NCI-H226 (cell line): Measurements from ENCODE around the gene GPATCH4.
"Not testable (repeated sequence)": the region's sequence is repeated elsewhere in the genome, so short reads cannot be mapped to it uniquely, and the experiment has no call there.

Source experiments
- DNase-seq: peaks from one replicate; pipeline ENCODE4 v3.0.0-alpha.2; 2015

The GPATCH4 gene

DNA sequence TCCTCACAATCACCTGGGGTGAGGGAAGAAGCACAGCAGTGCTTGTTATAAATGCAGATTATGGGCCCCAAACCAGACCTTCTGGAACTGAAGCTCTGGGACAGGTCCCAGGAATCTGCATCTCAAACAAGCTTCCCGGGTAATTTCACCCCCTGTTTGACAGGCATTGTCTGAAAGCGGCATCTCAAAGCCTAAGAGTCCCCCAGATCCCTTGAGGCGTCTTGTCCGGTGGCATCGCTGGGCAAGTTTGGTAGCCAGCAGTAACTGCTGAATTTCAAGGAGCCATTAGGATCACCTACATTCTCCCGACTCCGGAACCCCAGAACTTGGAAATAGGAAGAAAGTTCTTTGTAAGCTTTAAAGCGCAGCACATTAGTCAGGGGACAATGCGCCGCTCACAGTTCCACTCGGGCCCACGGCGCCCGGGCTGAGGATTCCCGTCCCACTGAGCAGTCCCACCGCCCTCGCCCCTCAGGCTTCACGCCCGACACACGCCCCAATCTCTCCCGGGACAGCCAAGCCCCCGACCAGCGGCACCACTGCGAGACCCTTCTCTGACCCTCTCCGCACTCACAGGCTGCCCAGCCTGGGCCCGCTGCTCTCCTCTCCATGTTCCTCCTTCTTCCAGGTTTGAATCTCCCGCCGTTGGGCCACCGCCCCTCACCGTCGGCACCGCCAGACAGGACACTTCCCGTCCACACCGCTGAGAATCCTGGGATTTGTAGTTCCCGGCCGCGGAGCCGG lies 29.2 kb downstream of the GPATCH4 start, which contains the start of gene IQGAP3:
IQGAP3 (minus strand) TSS at position 647 of the 744 bp plus-strand sequence; CDS start at position 611, 36 bp downstream.
- peak; percentile 84 for DNase-seq

DNA sequence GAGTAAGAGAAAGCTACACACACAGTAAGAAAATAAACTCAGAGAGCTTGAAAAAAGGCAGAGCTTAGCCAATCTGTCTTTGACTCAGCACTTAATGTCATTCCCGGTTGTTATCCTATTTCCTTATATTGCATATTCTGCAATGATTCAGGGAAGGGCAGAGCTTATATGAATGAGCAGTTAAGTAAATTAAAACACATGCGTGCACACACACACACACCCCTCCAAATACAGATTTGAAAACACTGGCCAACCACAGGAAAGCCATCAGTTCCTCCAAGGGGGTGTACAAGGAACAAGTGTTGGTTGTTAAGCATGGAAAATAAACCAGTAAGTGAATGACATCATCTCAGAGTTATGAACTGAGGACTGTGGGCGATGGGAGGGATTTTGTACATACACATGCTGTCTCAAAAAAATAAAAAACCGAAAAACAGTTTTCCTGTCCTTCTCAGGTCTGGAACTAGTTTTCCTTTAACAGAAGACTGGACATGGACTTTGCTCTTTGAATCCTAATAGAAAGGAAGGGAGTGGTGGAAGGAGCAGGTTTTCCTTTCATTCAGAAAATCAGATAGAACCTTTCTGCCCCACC lies 29.9 kb downstream of the GPATCH4 start:
- DNase-seq, result peak; percentile 66

DNA sequence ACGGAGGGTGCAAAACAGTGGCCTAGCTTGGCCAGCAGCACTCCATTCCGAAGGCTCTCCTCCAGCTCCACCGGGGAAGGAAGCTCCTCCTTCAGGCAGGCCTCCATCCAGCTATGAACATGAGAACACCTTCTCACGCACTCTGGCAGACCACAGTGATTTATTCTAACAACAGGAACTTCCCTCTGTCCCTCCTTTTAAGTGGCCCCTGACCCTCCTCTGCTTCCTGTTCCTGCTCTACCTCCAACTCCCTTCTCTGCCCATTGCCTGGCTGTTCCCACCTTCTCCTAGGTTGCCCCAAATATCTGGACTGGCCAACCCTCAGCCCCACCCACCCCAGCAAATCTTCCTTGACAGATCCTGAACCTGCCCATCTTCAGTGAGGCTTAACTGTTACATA lies 34.8 kb downstream of the GPATCH4 start:
- no peak for DNase-seq

DNA sequence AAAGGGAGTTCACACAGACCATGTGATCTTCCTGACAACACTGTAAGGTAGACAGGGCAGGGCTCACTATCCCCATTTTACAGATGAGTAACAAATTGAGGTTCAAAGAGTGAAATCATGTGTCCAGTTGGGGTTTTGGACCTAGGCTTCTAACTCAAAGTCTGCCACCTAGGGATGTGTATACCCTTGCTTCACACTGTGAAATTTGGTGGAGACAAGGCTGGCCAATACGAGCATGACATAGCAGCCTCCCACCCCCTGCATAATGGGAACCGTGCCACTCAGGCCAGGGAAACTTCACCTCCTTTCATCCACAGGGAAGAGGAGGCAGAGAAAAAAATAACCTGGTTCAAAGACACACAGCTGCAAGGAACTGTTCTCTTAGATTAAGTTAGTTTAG lies 35.8 kb downstream of the GPATCH4 start:
- no peak for DNase-seq

DNA sequence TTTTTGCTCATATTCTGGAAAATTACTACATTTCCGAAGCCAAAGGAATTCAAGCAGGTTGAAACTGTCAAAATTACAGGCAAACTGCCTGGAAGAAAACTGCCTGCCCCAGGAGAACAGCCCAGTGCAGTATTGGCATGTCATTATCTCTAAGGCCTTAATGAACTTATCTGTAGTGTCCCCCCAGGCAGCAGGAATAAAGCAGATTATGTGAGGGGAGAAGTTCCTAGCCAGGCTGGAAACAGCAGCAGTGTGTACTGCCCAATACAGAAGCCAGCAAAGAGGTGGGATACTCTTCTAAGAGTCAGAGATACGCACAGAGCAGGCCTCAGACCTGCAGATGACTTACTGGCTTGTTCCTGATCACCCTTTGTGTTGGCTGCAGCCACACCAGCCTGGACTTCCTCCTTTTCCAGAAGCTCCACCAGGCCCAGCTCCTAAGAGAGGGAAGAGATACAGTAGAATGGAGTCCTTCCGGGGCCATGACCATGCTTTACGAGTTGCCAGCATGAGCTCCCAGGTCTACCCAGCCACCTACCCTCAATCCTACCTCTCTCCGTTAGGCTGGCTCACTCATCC lies 40.6 kb downstream of the GPATCH4 start:
- DNase-seq, result no peak

DNA sequence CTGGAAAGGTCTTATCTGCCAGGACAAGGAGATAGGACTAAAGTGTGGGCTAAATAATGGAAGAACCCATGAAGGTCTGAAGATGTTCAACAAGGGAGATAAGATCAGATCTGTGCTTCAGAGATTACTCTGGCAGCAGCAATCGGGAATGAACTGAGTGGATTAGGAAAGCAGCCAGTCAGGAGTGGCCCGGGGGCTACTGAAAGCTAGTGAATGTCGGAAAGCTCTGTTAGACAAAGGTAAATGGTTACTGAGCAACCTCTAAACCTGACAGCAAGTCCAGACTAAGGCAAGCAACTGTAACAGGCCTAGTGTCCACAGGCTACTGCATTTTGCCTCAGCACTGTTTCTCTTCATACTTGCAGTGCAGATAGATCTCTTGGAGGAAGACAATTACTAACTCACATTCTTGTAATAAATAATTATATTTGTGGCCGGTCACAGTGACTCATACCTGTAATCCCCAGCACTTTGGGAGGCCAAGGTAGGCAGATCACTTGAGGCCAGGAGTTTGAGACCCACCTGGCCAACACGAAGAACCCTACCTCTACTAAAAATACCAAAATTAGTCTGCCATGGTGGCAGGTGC lies 41.4 kb downstream of the GPATCH4 start:
- no peak for DNase-seq

DNA sequence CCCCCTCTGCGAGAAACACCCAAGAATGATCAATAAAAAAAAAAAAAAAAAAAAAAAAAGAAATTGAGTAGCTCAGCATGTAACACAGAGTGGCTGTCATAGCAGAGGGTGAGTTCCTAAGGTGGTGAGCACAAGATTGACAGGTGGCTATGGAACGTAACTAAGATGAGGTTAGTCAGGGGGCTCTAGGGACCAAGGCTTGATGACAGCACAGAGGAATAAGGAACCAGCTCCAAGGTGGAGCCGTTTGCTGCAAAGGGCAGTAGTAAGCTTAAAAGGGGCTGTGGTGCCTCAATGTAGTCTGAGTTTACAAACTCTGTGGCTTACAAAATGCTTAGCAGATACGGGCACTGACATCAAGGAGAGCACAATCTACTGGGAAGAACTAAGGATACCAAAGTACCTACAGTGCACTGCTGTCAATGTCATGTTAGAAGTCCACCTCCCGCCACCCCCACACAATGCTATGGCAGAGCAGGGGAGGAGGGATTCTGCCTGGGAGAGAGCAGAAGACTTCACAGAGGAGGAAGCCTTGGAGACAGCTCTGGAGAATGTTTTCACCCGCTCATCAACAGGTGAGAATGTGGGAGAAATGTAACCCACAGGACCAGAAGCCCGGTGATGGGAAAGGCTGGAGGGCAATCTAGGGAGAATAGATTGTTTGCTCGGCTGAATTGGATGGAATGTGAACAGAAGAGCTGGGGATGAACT lies 42.0 kb downstream of the GPATCH4 start:
- DNase-seq, result no peak

DNA sequence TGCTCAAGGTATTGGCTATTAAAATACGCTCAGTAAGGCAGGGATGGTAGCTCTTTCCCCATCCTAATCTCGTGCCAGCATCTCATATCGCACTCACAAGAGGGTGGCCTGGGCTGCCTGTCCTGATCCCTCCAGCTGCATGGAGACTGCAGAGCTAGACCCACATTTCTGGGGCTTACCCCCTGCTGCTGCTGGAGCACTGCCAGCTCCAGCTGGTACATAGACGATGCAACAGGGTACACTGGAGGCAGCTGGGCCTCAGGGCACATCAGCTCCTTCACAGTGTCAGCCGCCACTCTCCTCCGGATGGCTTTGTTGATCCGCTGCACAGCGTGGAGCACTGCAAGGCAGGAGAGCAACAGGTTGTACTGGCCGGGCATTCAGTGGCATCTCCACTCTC lies 44.9 kb downstream of the GPATCH4 start:
- no peak for DNase-seq

DNA sequence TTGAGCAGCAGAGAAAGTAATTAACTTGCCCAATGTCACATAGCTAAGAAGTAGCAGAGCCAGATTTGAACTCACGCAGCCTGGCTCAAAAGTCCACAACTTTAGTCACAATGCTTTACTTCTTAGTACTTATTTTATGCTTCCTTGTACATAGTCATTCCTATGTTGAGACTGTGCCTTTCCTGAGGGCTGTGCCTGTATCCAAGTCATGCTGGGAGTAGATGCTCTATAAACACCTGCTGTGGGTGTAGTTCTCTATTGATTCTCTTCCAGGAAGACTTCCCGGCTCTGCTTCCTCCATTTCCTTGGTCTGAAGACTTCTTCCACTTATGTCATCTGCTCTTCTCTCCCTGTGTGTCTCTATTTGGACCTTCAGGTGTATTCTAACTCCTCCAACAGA lies 45.6 kb downstream of the GPATCH4 start:
- no peak for DNase-seq

DNA sequence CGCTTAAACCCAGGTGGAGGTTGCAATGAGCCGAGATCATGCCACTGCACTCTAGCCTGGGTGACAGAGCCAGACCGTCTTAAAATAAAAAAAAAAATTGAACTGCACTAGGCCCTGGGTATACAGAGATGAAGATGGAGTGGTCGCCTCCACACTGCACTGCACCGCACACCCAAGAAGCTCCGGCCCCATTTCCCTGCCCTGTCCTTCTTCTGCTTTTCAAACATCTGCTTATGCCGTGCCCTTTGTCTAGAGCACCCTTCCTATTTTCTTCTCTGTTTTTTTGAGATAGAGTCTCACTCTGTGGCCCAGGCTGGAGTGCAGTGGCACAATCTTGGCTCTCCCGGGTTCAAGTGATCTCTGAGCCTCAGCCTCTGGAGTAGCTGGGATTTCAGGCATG lies 46.3 kb downstream of the GPATCH4 start:
- DNase-seq, result no peak

DNA sequence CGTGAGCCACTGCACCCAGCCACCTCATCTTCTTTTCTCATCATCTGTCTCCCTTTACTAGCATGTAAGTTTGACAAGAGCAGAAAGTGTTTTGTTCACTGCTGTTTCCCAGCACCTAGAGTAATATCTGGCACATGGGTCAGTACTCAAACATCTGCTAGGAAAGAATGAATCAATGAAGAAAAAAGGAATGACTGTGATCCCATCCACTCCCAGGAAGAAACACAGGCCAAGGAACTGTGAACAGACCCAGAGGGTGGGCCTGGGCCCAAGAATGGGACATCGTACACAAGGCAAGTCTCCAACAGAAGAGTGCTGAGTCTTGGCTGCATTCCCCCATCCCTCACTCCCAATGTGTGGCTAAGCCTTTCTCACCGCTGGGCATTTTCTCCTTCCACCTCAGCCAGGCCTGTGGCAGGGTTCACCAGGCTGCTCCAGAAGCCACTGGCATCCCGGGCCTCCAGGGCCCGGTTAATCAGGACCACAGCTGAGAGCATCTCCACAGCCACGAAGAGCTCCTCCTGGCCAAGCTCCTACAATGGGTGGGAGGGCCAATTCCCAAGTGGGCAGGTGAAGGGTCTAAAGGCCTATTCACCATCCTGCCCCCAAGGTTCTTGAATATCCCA lies 47.3 kb downstream of the GPATCH4 start:
- no peak for DNase-seq

DNA sequence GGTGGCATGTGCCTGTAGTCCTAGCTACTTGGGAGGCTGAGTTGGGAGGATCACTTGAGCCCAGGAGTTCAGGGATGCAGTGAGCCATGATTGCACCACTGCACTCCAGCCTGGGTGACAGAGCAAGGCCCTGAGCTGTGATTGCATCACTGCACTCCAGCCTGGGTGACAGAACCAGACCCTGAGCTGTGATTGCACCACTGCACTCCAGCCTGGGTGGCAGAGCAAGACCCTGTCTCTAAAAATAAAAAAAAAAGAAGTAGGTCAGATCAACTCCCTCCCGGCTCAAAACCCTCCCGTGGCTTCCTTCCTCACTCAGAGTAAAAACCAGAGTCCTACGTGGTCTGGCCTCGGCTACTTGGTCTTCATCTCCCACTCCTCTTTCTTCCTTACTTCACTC lies 48.3 kb downstream of the GPATCH4 start:
- DNase-seq, result not testable (repeated sequence)

DNA sequence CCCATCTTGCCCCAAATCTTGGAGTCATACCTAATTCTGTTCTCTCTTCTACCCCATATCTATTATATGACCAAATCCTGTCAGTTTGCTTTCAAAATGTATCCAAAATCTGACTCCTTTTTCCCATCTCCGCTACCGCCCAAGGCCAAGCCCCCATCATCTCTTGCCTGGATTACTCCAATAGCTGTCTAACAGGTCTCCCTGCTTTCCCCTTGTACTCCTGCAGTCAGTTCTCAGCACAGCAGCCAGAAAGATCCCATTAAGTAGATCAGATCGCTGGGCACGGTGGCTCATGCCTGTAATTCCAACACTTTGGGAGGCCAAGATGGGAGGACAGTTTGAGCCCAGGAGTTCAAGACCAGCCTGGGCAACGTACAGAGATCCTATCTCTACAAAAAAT lies 48.8 kb downstream of the GPATCH4 start:
- no peak for DNase-seq

DNA sequence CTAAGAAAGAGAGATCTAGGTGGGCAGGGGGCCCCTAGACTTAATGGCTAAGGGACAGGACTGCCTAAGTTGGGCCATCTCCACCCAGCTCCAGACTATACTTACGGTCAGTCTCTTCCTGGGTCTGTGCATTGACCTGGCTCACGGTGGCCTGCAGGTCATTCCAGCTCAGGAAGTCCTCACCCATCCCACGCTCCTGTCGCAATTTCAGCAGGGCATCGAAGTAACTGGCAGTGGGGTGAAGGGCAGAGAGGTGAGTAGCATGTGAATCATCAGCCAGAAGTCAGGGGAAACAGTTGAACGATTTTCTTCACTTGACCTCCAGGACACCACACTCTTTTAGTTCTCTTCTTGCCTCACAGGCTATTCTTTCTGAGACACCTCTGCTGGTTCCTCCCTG lies 49.4 kb downstream of the GPATCH4 start:
- DNase-seq, result peak; percentile 12

DNA sequence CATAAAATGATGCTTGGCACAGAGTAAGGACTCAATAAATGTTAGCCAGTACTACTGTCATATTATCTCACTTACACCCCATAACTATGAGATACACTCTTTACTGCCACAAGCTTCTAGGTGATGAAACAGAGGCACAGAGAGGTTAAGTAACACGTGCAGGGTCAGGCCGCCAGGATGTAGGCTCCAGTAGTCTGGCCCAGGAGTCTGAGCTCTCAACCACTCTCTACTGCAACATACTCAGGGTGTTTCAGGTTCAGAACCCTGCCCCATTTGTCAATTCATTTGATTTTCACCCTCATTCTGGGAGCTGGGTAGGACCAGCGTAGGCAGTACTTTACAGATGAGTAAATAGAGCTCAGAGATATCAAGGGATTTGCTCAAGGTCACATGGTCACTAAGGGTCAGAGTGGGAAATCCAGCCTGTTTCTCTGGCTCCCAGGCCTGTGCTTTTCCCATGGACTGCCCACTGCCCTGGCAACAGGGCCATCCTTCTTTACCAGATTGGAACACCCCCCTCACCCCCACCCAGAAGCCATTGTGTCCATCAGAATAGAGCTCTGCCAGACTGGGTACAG lies 50.1 kb downstream of the GPATCH4 start:
- no peak for DNase-seq

DNA sequence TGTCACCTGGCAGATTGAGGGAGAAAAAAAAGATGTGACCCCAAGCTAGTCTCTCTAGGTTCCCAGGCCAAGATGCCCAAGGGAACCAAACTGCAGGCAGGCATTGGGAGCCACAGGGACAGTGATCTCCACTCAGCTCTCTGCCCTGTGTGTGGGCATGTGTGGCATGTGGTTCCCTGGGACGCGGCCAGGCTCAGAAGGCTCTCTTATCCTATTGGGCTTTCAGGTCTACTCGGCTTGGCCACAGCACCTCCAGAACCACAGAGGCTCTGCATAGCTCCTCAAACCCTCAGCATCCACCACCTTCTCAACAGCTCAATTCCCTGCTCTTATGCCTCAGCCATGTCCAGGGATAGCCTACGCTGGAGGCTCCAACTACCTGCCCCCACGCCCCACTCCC lies 50.9 kb downstream of the GPATCH4 start:
- DNase-seq, result no peak

DNA sequence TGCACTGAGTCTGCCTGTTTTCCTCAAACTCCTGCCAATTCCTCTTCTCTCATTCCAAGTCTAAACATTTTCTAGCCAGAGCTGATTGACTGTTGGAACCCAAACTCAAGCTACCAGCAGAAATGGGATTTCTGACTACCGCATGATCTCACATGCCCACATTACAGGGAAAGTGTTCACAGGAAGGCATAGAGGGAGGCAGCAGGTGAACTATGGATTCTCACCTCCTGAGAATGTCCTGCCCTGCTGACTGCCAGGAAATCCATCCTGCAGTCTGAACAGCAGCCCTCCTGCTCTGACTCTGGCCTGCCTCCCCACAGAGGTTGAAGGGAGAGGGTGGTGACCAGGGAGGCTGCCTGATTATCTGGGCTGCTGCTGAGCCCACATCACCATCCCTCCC lies 51.4 kb downstream of the GPATCH4 start:
- no peak for DNase-seq

DNA sequence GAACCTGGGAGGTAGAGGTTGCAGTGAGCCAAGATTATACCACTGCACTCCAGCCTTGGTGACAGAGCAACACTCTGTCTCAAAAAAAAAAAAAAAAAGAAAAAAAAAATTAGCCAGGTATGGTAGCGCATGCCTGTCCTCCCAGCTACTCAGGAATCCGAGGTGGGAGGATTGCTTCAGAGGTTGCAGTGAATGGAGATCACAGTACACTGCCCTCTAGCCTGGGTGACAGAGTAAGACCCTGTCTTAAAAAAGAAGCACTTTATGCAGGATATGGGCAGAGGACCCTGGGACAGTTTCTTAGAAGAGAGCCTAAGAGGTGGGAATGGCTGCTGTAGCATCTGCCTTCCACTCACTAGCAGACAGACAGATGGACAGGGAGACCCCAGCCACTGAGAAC lies 51.9 kb downstream of the GPATCH4 start:
- no peak for DNase-seq

DNA sequence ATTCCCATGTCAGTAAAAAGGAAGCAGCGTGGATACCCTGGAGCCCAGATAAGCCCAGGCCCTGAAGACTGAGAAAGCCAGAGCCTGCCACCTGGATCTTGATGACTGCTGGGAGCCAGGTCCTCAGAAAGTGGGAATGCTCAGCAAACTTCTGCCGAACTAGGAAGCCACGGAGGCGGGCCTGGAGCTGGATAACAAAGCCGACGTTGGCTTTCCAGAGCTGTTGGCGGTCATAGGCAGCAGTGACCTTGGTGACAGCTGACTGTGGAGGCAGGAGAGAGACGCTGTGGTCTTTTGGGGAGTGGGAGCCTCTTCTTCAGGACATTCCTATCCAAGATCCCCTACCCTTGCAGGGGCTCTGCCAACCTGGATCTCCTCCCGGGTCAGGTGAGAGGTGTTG lies 53.3 kb downstream of the GPATCH4 start:
- DNase-seq, result no peak

DNA sequence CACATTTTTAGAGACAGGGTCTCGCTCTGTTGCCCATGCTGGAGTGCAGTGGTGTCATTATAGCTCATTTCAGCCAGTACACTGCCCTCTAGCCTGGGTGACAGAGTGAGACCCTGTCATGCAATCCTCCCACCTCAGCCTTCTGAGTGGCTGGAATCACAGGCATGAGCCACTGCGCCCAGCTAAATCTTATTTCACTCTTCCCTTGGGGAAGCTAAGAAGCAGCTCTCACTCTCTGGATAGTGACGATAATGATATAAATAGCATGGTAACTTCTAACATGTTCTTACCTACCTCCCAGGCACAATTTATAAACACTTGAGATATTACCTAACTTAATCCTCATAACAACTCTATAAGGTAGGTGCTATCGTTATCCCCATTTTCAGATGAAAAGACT lies 53.8 kb downstream of the GPATCH4 start:
- DNase-seq, result no peak

DNA sequence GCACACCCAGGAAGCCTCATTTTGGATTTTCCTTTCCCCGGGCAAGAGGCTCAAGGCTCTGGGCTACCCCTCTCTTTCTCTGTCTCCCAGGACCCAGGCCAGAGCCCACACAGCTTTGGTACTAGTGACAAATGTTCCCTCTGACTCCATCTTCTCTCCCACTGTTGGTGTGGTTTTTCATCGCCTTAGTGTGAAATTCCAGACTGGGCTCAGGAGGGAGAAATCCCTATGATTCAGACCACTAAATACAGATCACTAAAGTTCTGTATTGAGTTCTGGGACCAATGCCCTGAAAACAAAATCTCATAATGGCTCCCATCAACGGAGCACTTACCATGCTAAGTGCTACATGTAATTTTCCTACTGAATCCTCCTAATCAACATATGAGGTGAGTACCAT lies 55.0 kb downstream of the GPATCH4 start:
- no peak for DNase-seq

DNA sequence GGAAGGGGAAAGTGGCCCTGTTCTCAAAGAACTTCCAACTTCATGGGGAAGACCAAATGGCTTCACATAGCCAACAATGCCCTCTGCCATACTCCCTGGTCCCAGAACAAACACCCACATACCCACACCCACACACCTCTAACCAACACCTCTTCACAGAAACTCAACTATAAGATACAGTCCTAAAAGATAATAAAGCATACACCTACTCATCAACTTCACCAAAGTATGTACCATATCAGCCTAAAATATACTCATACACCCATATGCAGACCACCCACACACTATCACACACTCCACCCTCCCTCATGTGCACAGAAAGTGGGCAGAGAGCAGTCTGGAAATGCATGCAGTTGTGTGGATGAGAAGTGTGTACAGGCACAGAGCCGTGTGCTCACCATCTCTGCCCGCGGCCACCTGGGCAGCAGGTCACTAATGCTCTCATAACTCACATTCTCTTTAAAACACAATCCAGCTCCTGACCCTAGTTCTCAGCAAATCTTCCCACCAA lies 56.6 kb downstream of the GPATCH4 start:
- no peak for DNase-seq
